ENCODE measurements around the gene PLPP6. TPM values are rescaled to one million over a fixed set of nuclear protein-coding genes. Genes with fewer than 3 reads are reported as not detected.

The PLPP6 gene
- total RNA-seq, 2 experiments from 2014 or later: 11.8 to 12.4 TPM

DNA sequence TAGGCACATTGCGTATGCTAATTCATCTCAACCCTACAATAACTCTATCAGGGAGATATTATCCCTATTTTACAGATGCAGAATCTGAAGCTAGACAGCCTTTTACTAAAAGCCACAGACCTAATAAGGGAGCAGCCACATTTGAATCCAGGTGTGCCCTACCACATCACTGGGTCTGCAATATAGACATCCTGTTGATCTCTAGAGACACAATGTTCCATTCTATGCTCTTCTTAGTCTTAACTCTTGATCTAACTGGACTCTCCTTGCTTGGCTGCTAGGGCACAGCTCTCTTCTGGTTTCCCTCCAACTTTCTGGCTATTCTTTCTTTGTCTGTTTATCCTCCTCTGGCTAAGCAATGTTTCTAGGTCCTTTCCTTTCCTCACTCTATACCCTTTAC, 5.6 kb downstream of the PLPP6 start:
- ATAC-seq (ENCODE audit: low read depth): peak; percentile 55
- Mint-ChIP-seq H3K36me3 (no peaks in the 10 kb centered on the region), H3K4me3 (no peak overlapping the region), H3K27ac (no peak overlapping the region), H3K4me1 (peaks cover 50% of the 10 kb centered on the region), H3K27me3 (no peaks in the 10 kb centered on the region), H3K9me3 (no peaks in the 10 kb centered on the region)
- no peak for DNase-seq
- POLR2A ChIA-PET: interaction anchor here (1.2 kb wide), 1 partner anchor 12 kb away, joined by 6 read pairs; the partner anchor contains the start of gene CDC37L1

DNA sequence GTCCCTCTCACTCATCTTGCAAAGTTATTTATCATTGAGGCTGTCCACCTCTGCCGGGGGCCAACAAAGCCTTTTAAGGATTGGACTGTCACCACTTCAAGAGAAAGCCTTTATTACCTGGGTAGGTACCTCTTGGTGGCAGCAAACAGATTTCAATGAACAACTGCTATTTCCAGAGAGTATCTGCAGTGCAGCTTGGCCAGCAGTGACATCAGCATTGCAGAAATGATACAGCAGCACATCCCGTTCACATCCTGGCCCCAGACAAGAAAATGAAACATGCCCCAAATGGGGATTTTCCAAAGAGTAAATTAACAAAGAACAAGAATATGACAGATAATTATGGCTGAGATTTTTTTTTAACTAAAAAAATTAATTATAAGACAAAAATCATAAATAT, 6.5 kb downstream of the PLPP6 start:
- Mint-ChIP-seq H3K27ac (no peak overlapping the region), H3K36me3 (no peaks in the 10 kb centered on the region), H3K27me3 (no peaks in the 10 kb centered on the region), H3K4me1 (peaks cover 41% of the 10 kb centered on the region), H3K4me3 (no peak overlapping the region), H3K9me3 (no peaks in the 10 kb centered on the region)
- ATAC-seq (ENCODE audit: low read depth) (no peak), DNase-seq (no peak)
- POLR2A ChIA-PET: interaction anchor here (1.5 kb wide), 1 partner anchor 72 kb away, joined by 5 read pairs; the partner anchor contains the start of gene AK3

DNA sequence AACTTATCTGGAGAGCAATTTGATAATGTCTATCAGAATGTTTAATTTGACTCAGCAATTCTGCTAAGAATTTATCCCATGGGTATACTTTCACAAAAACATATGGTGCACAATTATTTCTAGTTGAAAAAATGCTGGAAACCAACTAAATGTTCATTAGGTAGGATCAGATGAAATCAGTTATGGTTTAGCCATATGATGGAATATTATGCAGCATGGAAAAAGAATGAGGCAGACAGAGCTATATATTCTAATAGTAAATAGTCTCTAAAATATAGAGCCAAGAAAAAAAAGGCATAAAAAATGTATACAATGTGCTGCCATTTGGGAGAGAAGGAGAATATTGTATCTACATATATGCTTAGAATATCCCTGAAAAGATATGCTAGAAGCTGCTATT, 7.8 kb downstream of the PLPP6 start:
- Mint-ChIP-seq H3K4me3 (no peak overlapping the region), H3K9me3 (no peaks in the 10 kb centered on the region), H3K27me3 (no peaks in the 10 kb centered on the region), H3K4me1 (peaks cover 30% of the 10 kb centered on the region), H3K27ac (no peak overlapping the region), H3K36me3 (no peaks in the 10 kb centered on the region)
- ATAC-seq (ENCODE audit: low read depth) (no peak), DNase-seq (no peak)
- POLR2A ChIA-PET: interaction anchor here (0.5 to 1.5 kb wide), 3 partner anchors 9 to 71 kb away, joined by 3 to 5 read pairs (median 5); partner anchors contain the start of genes AK3 and CDC37L1

DNA sequence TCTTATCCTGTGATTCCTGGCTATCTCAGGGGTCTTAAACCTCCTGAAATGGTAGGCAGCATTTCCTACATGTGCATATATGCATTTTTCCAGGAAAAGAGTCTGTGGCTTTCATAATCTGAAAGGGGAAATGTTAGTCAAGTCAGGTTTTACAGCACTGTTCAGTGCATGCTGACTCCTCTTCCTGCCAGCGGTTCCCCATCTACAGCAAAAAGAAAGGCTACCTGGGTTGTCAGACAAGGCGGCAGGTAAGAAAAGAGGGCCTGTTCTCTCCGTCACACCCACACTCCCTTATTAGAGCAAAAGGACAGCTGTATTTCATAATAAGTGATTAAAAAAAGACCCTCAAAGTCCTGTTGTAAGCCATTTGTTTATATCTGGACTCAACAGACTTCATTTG, 8.5 kb downstream of the PLPP6 start:
- DNase-seq (no peak), ATAC-seq (ENCODE audit: low read depth) (peak; percentile 37)
- peak overlapping the region; percentile 18 for H3K4me3 Mint-ChIP-seq
- H3K27ac Mint-ChIP-seq: peak overlapping the region; percentile 74
- POLR2A ChIA-PET: interaction anchor here (0.5 to 1.4 kb wide), 2 partner anchors 9 to 17 kb away, joined by 3 to 5 read pairs; partner anchors contain the start of gene CDC37L1
- peaks cover under 1% of the 10 kb centered on the region for H3K36me3 Mint-ChIP-seq
- H3K27me3 Mint-ChIP-seq: no peaks in the 10 kb centered on the region
- H3K4me1 Mint-ChIP-seq: peaks cover 23% of the 10 kb centered on the region
- no peaks in the 10 kb centered on the region for H3K9me3 Mint-ChIP-seq

DNA sequence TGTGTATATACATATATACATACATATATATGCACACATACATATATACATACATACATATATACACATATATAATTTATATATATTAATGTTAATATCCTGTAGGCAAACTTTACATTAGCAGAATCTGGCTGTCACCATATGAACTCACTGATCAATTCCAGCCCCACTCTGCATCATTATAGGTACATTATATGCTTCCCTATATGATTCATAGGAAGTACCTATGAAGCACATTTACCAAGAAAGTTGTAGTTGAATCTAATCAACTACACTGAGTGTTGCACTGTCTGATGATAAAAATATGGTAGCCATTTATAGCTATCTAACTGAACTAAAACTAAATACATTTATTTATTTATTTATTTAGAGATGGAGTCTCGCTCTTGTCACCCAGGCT, 9.6 kb downstream of the PLPP6 start:
- Mint-ChIP-seq H3K4me1 (peaks cover 14% of the 10 kb centered on the region), H3K4me3 (no peak overlapping the region), H3K36me3 (peaks cover 2% of the 10 kb centered on the region), H3K27ac (no peak overlapping the region), H3K9me3 (no peaks in the 10 kb centered on the region), H3K27me3 (no peaks in the 10 kb centered on the region)
- POLR2A ChIA-PET: no interaction called here
- no peak for ATAC-seq (ENCODE audit: low read depth)
- DNase-seq: no peak

DNA sequence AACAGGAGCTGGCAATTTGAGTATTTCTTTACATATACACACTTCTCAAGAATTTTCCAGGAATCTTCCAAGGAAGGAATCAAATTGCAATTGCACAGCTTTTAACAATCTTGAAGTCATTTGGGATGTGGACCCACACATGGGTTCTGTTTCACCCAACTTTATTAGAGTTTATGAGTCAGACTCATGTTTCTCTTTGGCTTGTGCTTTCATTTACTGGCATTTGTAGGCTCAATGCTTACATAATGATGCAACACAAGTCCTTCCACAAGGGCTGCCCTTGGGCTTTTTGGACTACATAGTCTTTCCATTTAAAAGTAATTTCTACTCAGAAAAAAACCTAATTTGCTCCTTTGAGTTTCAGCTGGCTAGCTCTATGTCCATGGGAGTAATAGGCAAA, 12.7 kb downstream of the PLPP6 start:
- H3K36me3 Mint-ChIP-seq: peaks cover 2% of the 10 kb centered on the region
- POLR2A ChIA-PET: interaction anchor here (1.1 kb wide), 1 partner anchor 12 kb away, joined by 3 read pairs; no protein-coding TSS in a partner anchor

DNA sequence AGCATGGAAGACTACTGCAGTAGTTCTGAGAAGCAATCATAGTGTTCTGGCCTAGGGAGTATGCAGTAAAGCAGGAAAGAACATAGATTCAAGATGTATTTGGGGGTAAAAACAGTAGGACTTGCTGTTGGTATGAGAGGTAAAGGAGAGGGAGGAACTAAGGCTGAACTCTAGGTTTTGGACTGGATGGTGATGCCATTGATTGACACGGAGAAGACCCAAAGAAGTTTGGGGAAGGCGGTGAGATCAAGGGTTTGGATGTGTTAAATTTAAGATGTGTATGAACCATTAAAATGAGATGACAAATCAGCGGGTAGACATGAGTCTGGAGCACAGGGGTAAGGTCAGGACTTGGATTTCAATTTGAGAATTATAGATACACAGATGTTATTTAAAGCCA, 15.3 kb downstream of the PLPP6 start:
- no peaks in the 10 kb centered on the region for H3K9me3 Mint-ChIP-seq
- no peak for ATAC-seq (ENCODE audit: low read depth)

More for the DNA sequence above, 12.7 kb downstream of the PLPP6 start:
- no peak for ATAC-seq (ENCODE audit: low read depth)
- Mint-ChIP-seq H3K27me3 (no peaks in the 10 kb centered on the region), H3K4me1 (peaks cover 11% of the 10 kb centered on the region), H3K4me3 (no peak overlapping the region), H3K27ac (no peak overlapping the region), H3K9me3 (no peaks in the 10 kb centered on the region)
- no peak for DNase-seq

DNA sequence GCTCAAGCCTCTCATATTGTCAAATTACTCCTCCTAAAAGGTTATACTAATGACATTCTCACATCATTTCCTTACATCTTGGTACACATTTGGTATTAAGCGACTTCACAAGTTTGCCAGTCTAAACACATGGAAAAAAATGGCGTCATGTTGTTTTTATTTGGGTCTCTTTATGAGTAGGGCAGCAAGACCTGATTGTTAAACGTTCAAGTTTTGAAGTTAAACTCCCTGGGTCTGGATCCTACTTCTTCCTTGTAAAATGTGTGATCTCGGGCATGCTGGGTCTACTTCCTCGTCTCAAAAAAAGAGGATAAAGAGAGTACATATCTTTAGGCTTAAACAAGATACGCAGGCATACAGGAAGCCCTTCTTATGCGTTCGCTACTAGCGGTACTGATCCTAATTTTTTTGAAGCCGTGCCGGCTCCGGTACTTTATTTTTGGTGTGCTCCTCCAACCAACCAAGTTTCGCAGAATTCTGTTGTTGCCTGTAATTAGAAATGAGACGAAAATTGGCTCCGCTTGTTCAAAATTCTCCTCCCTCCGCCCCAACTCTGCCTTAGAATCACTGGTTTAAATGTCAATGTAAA, 16.7 kb downstream of the PLPP6 start:
- Mint-ChIP-seq H3K27ac (no peak overlapping the region), H3K4me1 (peaks cover 5% of the 10 kb centered on the region), H3K9me3 (no peaks in the 10 kb centered on the region), H3K36me3 (peaks cover 9% of the 10 kb centered on the region), H3K27me3 (no peaks in the 10 kb centered on the region), H3K4me3 (no peak overlapping the region)
- POLR2A ChIA-PET: interaction anchor here (1.0 to 1.6 kb wide), 7 partner anchors 9 to 1152 kb away, joined by 3 to 27 read pairs (median 7); partner anchors contain the start of genes AK3, PLPP6 and SPATA6L
- DNase-seq: no peak
- ATAC-seq (ENCODE audit: low read depth): peak; percentile 9

More for the DNA sequence above, 15.3 kb downstream of the PLPP6 start:
- Mint-ChIP-seq H3K4me1 (no peaks in the 10 kb centered on the region), H3K27me3 (no peaks in the 10 kb centered on the region), H3K27ac (no peak overlapping the region), H3K36me3 (peaks cover 2% of the 10 kb centered on the region), H3K4me3 (no peak overlapping the region)
- no peak for DNase-seq
- POLR2A ChIA-PET: interaction anchor here (1.2 kb wide), 2 partner anchors 12 to 1151 kb away, joined by 3 to 5 read pairs; partner anchors contain the start of gene SPATA6L

DNA sequence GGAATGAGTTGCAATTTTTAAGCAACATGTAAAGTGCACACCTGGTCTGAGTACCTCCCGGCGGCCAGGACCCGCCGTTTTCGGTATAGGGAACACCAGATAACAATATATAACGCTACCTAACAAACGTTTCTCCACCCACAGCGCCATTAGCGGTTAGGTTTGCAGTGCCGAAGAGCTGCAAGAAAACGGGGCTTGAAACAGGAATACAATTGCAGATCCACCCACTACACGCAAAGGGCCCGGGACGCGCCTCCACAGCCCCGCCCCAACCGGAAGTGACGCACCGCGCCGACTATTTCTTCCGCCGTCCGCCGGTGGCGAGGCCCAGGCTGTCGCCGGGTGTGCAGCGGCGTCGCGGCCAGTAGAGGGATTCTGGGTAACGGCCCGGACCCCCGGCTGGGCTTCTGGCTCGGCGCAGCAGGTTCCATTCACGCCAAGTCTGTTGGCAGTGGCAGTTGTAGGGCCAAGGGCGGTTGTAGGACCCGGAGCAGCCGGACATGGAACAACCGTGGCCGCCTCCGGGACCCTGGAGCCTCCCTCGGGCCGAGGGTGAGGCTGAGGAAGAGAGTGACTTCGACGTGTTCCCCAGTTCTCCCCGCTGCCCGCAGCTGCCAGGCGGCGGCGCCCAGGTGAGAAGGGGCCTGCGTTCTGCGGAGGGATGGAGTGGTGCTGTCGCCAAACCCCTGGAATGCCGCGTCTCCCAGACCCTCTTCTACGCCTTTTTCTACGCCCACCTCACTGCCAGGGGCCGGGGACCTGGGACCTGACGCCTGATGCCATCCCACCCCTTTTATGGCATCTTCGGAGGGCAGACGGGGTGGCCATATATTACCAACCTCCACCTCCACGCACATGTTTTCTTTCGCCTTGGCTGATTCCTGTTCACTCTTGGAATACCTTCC, 17.4 kb downstream of the PLPP6 start, which contains the start of gene CDC37L1:
Gene CDC37L1 (plus strand): TSS at position 302 of the 905 bp plus-strand sequence. CDS start 199 bp downstream, at position 501.
- Mint-ChIP-seq H3K36me3 (peaks cover 9% of the 10 kb centered on the region), H3K27ac (no peak within 1 kb of the TSS), H3K9me3 (no peaks in the 10 kb centered on the region), H3K27me3 (no peaks in the 10 kb centered on the region), H3K4me3 (no peak within 1 kb of the TSS), H3K4me1 (peaks cover 5% of the 10 kb centered on the region)
- DNase-seq: peak; percentile 100
- POLR2A ChIA-PET: interaction anchor here (0.7 to 1.6 kb wide), 8 partner anchors 9 to 1152 kb away, joined by 3 to 27 read pairs (median 6); partner anchors contain the start of genes AK3, PLPP6 and SPATA6L
- peak; percentile 95 for ATAC-seq (ENCODE audit: low read depth)

DNA sequence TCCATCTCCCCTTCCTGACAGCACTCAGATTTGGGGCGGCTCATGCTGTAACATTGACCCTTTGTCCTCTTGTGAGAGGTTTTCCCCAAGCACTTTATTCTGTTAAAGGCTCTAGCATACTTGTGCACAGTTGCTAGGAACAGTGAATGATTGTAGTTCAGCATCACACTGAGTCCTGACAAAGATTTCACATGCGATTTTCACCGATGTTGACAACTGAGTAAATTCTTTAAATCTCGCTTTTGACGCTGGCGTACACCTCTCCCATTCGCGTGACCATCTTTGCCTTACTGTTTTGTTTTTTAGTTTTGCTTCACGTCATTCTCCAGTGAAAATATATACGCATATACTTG, 18.1 kb downstream of the PLPP6 start:
- Mint-ChIP-seq H3K9me3 (no peaks in the 10 kb centered on the region), H3K4me3 (no peak overlapping the region), H3K4me1 (peaks cover 6% of the 10 kb centered on the region), H3K27ac (no peak overlapping the region), H3K36me3 (peaks cover 15% of the 10 kb centered on the region), H3K27me3 (no peaks in the 10 kb centered on the region)
- POLR2A ChIA-PET: interaction anchor here (1.4 to 1.5 kb wide), 3 partner anchors 15 to 61 kb away, joined by 4 to 27 read pairs (median 5); partner anchors contain the start of gene AK3
- no peak for ATAC-seq (ENCODE audit: low read depth)
- DNase-seq: no peak

DNA sequence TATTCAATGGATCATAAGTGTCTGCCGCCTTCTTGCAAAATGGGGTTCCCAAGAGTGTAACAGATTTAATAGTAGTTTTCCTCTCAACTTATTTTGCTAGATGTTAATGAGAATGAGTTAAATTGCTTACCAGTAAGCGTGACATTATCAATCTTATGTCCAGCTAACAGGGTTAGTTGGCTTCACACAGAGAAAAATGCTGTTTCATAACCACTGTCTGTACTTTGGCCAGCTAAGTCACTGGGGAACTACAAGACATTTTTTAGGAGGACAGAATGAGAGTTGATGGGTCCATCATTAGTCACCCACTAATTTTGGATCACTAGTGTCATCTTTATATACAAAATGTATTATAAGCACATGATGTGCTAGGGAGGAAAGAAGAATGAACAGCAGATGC, 18.7 kb downstream of the PLPP6 start:
- H3K4me1 Mint-ChIP-seq: peaks cover 9% of the 10 kb centered on the region
- H3K36me3 Mint-ChIP-seq: peaks cover 13% of the 10 kb centered on the region
- H3K9me3 Mint-ChIP-seq: no peaks in the 10 kb centered on the region
- no peak overlapping the region for H3K4me3 Mint-ChIP-seq
- no peak for DNase-seq
- H3K27ac Mint-ChIP-seq: no peak overlapping the region
- no peak for ATAC-seq (ENCODE audit: low read depth)
- POLR2A ChIA-PET: interaction anchor here (1.4 to 1.5 kb wide), 2 partner anchors 14 to 60 kb away, joined by 4 to 5 read pairs; partner anchors contain the start of gene AK3
- no peaks in the 10 kb centered on the region for H3K27me3 Mint-ChIP-seq

DNA sequence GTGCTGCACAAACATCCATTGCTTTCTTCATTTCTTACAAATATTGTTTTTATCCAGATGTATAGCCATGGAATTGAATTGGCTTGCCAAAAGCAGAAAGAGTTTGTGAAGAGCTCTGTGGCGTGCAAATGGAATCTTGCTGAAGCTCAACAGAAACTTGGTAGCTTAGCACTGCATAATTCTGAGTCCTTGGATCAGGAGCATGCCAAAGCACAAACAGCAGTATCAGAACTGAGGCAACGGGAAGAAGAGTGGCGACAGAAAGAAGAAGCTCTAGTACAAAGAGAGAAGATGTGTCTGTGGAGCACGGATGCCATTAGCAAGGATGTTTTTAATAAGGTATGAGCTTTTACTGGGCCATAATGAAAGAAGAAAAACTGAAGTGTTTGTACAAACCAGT, 22.7 kb downstream of the PLPP6 start:
- Mint-ChIP-seq H3K4me1 (peaks cover 16% of the 10 kb centered on the region), H3K27me3 (no peaks in the 10 kb centered on the region), H3K4me3 (no peak overlapping the region)

DNA sequence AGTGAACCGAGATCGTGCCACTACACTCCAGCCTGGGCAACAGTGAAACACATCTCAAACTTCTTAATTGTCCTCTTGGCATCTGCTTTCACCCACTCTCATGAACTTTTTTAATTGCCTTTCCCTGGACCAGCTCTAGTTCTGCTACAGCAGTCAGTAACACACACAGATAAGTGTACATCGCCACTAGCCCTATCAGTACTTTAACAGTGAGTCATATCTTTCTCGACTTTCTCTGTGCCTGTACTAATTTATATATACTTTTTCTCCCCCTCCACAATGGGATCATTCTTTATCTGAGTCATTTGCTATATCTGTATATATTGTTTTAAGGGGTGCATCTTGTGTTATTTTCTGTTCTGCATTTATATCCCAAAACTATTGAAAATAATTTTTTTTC, 24.0 kb downstream of the PLPP6 start:
- no peak for ATAC-seq (ENCODE audit: low read depth)
- H3K4me3 Mint-ChIP-seq: no peak overlapping the region
- POLR2A ChIA-PET: no interaction called here
- no peaks in the 10 kb centered on the region for H3K9me3 Mint-ChIP-seq
- DNase-seq: no peak
- peaks cover 18% of the 10 kb centered on the region for H3K4me1 Mint-ChIP-seq
- no peak overlapping the region for H3K27ac Mint-ChIP-seq
- no peaks in the 10 kb centered on the region for H3K27me3 Mint-ChIP-seq
- H3K36me3 Mint-ChIP-seq: peaks cover 26% of the 10 kb centered on the region

More for the DNA sequence above, 22.7 kb downstream of the PLPP6 start:
- Mint-ChIP-seq H3K27ac (no peak overlapping the region), H3K36me3 (peaks cover 18% of the 10 kb centered on the region), H3K9me3 (no peaks in the 10 kb centered on the region)
- ATAC-seq (ENCODE audit: low read depth) (no peak), DNase-seq (no peak)
- POLR2A ChIA-PET: interaction anchor here (1.1 kb wide), 1 partner anchor 57 kb away, joined by 3 read pairs; no protein-coding TSS in a partner anchor

All from activated naive CD8-positive, alpha-beta T cell treated with anti-CD3 and anti-CD28 coated beads, Interleukin-2, amount 10 ng/mL, durations not matched to agents 7 days and 5 days (primary cell).